NCI-H2029 (cell line): ENCODE measurements around the gene RASGEF1B.

Source experiments
- DNase-seq: peaks from one replicate; lab custom pipeline; 2025; lab: John Stamatoyannopoulos, UW

Gene RASGEF1B

DNA sequence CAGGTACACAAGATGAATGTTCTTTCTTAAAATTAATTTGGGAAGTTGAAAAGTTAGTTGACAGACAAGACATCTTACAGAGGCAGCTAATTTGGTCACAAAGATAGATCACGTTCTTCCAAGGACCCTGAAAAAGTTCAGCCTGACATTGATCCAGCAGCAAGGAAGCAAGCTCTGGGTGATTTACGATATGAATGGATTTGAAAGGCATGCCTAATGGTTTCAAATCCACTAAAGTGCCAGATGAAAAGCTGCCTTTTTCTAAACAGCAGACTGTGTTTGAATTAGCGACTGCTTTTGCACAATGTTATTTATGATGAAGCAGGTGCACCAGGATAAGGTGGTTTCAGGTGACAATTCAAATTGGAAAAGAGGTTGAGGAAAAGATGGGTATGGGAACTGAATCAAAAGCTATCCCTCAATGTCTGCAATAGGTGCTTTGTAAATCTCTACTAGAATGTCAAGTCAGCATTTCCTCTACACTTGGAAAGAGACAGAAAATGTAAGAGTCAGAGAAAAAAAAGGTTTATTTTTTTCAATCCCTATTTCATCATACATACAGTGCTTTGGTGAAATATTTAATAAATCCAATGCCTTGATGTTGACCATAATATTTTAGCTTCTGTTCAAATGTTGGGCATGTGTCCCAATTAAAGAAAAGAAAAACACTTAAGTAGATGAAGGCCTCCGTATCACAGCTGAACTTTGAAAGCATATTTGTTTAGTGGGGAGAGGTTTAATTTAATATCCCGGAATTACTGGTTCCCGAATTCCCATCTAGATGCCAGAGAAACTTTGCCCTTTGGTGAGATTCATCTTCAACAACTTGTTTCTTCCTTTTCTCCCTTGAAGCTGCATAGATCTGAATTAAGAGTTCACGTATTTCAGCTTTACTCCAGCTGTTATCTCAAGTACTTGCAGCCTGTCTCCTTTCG lies 6.0 kb downstream of the RASGEF1B start:
- peak; percentile 78 for DNase-seq

DNA sequence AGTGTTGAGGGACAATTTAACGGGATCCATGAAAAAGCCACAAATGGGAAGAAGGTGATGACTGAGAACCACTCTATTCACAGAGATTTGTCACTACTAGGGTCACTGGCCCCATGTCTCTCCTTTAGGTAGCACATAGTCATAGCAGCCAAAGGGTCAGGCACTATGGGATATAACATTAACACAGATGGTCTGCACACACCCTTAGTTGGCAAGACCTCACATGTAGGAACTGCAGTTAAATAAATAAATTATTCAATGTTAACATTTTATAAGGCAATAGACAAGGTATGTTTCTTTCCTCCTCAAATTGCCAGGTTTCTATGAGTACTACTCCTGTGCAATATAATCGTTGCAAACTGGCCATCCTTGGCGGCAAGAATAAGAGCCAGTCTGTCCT lies 10.9 kb downstream of the RASGEF1B start:
- DNase-seq = no peak

DNA sequence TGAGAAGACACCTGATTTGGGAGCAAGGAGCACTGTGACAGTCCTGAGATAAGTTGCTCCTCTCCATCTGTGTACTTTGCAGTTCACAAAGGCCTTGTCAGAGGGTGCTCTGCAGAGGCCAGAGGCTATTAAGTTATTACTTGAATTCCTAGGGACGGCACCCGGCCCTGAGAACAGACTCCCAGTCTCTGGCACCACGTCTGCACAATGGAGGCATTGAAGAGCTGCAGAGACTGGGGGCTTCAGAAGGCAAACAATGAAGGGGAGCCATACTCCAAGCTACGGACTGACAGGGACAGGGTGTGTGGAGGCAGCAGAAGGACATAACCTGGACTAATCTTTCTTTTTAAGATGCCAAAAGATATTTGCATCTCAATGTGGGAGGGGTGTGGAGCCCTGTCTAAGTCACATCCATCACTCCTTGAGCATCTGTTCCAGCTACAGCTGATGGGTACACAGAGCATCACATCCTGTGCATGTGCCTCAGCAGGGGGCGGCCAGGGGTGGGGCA lies 11.5 kb downstream of the RASGEF1B start:
- no peak for DNase-seq

DNA sequence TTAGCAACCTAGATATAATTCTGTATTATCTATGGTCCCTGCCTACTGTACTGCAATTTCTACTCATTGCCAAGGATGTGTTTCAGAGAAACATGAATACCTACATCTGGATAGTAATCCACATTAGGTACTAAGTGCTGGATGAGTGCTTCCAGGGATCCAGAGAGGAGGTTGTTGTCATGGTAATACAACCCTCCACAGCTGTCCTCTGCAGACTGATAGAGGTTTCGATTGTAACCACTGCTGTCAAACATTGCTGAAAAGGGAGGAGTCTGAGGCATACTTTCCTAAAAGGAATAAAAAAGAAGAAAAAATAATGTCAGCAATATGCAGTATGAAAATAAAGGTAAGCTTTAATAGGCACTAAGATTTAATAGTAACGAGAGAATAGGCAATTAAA lies 12.5 kb downstream of the RASGEF1B start:
- DNase-seq = peak; percentile 8

DNA sequence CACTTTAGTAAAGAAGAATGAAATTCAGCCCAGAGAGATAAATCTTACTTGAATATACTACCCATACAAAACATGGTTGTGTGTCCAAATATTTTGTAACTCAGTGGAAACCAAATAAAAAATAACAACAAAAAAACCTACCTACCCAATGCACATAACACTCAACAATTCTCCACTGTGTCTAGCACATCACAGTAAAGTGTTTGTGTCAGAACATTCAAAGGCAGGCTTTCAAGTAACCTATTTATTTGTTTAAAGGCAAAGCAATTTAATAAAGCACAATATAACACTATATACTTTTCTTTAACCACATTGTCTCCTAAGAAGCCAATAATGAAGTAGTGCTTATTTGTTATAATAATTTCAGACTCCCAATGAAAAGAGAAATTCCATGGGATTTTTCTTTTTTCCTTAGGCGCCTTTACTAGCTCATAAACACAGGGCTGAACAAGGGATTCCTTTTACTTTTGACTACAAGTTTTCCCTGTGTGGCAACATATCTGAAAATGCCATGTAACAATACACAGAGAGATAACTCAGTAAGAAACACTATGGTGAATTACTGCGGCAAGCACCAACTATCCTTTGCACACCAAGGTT lies 13.7 kb downstream of the RASGEF1B start:
- no peak for DNase-seq

DNA sequence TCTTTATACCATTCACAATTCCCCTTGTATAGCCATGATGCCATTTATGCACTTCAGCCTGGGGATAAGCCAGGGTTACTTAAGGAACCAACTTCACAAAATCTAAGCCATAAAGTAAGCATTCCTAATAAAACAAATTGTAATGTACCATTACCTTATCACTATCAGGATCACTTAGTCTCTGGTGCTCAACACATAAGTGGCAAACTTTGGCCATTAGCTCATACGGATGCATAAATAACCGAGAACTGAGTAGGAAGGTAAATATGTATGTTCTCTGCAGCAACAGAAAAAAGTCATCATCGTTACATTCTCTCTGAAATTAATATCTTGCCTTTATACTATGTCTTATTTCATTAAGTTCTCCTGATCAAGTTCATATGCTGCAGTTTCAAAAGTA lies 14.4 kb downstream of the RASGEF1B start:
- DNase-seq = no peak

DNA sequence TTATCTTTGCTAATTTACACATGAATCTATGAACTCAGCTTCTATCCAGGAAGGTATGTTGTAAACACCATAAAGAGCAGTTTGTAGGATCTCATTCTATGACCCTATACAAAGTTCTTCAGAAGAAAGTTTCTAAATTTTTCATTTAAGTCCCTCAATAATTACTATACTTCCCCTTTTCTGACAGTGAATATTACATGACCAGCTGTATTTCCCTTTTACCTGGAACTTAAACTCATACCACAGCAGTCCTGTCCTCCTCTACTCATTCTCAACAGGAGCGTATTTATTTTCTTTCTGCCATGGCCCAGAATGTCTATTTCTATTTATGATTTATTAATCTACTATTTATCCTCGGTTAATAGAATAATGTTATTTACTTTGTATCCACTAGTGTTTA lies 15.8 kb downstream of the RASGEF1B start:
- no peak for DNase-seq

DNA sequence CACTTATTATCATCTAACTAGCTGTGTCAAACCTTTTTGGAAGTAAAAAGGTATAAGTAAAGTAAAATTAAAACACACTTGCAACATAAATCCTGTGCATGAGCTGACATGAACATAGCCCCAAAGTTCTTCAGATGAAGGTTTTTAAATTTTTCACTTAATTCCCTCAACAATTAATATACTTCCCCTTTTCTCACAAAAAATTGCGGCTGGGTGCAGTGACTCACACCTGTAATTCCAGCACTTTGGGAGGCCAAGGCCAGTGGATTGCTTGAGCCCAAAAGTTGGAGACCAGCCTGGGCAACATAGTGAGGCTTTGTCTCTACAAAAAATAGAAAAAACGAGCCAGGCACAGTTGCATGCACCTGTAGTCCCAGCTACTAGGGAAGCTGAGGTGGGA lies 16.8 kb downstream of the RASGEF1B start:
- DNase-seq = no peak

DNA sequence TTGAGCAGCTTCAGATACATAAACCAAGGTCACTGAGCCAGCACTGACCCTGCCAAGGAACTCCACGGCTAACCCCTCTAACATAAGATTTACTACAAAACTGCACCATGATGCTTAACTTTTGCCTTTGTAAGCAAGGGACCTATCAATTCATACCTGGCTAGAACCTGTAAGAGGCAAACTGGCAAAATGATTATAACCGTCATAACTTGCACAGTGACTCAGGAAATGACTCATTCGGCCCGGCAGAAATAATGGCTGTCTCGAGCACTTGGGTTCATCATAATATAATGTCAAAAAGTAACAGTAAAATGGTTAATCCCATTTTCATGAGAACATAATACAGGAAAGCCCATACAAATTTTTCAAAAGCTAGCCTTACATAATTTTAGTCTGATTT lies 17.2 kb downstream of the RASGEF1B start:
- no peak for DNase-seq

DNA sequence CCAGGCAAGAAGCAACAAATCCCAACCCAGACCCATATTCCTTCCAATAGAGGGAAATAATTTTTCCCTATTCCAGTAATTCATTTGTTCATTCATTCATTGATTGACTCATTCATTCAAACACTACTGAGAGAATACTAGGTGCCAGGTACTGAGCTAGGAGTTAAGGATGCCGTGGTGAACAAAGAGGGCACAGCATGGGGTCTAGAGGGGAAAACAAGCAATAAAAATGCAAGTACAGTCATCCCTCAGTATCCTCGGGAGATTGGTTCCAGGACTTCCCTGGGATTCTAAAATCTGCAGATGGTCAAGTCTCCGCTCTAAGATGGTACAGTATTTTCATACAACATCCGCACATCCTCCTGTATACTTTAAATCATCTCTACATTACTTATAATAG lies 18.7 kb downstream of the RASGEF1B start:
- DNase-seq = no peak

DNA sequence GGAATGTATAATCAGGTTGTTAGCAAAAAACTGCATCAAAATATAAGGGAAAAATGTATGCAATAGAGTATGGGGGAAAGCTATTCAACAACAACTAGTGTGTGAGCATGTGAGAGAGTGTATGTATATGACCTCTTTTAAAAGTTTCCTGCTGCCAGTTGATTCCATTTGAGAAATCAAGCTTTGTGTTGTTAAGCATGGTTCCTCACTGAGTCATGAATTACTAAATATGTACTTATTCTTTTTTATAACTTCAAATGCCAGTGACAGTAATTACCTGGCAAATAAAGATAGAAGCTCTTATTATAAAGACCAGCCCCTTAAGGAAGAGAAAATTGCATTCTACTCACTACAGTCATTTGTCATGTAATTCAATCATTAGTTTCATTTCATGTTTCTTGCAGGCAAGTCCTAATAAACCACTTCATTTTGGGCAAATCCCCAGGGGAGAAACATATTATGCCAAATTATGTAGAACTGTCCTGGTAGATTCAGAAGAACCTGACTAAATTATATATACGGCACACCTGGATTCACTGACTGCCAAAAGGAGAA lies 19.2 kb downstream of the RASGEF1B start:
- DNase-seq = no peak

DNA sequence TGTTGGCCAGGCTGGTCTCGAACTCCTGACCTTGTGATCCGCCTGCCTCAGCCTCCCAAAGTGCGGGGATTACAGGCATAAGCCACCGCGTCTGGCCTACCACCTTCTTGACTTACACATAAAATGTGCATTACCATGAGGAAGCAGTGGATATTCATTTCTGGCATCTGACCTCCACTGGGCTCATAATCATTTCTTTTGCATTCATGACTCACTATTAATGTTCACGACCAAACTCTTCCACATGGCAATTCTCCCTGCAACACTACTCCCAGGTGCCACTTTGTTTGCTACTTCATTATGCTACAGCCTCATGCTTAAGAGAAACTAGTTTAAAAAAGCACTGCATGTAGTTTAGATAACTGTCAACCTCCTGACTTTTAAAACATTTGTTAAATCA lies 22.7 kb downstream of the RASGEF1B start:
- no peak for DNase-seq

DNA sequence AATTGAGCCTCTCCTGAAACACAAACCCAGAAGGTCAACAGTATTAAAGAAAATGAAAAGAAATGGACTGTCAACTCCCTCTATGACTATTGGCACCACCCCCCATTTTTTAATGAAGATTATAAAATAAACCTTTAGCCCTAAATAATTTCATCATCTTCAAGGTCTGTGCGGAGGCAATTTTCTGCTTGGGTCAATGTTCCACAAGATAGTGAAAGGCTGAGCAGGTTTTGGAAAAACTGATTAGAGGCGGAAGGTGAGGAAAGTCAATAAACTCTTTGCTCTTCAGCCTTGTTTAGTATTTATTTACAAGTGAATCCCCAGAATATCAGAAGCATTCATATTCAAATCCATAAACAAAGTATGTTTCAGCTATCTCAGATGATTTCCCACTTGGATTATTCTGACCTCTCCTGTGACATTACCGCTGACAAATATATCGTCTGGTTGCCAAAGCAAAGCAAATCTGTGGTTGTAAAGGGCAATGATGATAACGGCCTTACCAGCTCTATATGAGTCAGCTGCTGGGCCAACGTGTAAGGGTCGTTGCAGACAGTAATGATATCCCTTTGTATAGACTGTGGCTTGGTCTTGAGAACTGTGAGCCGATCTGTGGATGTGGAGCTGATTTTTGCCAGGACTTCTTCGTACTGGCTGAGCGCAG lies 24.0 kb downstream of the RASGEF1B start:
- DNase-seq = no peak

DNA sequence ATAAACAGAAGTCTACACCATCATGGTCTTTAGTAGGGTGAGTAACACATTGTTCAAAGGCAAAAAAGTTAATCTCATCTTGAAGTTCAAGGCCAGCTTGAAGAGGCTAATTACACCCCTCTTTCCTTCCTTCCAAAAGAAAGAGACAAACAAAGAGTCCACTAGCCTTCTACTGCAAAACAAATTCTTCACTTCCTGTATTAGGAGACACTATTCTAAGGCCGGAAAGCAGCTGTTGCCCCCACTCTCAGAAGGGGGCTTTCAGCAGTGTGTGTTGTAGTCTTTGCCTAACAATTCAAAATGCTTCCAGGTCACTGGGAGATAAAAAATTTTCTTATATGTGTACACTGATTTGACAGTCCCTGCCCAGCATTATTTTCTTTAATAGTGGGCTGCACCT lies 25.1 kb downstream of the RASGEF1B start:
- no peak for DNase-seq

DNA sequence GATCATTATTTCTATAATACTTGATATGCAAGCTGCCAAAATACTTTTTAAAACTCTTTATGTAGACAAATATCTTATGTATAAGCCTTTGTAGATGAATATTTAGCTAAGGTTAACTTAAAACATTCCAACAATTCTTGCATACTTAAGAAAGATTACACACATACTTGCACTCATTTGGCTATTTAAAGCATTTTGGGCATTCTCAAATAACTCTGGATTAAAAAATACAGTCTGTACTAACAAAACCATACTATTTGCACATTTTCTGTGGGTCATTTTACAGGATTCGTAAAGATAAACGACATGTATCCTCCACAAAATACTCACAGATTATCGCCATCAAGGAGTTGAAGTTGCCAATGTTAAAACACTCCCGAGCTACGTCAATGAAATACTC lies 26.5 kb downstream of the RASGEF1B start:
- DNase-seq = no peak

DNA sequence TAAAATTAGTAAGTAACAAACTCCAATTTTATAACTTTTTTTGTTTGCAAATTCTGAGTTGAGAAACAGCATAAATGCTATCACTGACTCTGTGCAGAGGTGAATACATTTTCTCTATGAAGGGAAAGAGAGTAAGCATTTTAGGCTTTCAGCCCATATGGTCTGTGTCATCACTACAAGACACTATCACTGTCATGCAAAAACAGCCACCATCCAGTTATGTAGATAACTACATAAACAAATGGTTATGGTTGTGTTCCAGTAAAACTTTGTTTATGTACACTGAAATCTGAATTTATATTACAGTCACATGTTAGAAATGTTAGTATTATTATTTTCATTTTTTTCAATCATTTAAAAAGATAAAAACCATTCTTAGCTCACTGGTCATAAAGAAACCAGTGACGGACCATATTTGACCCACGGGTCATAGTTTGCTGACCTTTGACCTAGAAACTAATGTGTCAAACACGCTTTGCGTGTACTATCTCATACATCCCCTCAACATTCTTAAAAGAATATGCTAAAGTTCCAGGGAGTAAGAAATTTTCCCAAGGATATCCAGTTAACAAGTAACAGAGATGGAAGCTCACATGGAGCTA lies 29.1 kb downstream of the RASGEF1B start:
- no peak for DNase-seq

DNA sequence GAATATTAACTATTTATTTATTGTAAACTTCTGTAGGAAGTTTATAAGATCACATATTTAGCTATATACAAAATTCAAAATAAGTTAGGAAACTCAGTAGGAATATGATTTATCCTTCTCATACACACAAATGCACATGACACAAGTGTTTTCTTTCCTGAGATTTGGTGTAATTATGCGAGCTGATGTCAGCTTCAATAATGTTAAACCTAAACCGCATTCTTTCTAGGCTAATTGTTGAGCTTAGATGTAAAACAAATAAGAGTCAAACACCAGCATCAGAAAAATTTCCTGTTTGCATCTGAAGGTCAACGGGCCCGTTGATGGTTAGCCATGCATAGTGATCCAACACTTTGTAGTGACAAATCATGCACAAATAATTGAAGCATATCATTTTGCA lies 30.8 kb downstream of the RASGEF1B start:
- DNase-seq = no peak

DNA sequence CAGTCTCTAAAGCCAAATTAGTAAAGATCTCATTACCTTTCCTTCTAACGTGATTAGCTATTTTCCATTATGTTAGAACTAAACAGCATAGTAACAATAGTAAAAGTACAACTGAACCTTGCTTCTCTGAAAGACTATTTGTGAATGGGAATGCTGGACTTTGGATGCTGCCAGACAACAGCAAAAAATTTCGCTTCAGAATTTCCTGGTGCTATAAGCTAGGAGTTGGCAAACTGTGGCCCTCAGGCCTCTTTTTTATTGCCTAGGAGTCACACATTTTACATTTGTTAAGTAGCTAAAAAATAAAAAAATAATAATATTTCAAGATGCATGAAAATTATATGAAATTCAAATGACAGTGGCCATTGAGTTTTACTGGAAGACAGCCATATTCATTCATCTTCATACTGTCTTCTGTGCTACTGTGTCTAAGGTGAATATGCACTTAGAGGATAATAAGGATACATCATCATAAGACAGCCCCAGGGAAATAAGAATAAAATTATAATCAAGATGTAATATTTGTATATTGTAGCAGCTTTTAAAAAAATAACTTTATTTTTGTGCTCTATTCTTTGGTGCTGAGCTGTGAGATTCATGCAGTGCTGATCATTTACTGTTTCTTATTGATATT lies 34.6 kb downstream of the RASGEF1B start:
- no peak for DNase-seq

DNA sequence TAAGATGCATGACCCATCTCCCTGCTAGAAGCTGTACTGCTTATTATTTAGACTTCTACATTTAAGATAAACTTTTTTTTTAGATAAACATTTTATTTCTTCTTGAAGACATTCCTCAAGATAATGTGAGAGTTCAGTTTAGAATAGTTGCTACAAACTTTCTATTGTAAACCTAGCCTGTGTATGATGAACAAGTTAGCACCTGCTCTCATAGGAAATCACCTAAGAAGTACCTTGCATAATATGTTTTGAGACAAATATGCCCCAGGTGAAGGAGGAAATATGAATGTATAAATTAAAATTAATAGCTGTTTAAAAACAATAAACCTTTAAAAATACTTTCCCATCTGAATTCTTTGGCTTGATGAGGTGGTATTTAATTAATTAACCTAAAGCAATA lies 35.6 kb downstream of the RASGEF1B start:
- no peak for DNase-seq

DNA sequence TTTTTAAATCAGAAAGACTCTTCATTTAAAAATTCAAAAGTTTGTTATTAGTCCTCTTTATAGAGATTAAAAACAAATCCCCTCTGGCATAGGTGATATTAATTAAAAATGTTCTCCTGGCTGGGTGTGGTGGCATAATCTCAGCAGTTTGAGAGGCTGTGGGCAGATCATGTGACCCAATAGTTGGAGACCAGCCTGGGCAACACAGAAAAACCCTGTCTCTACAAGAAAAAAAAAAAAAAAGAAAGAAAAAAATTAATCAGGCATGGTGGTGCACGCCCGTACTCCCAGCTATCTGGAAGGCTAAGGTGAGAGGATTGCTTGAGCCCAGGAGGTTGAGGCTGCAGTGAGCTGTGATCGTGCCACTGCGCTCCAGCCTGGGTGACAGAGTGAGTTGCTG lies 38.9 kb downstream of the RASGEF1B start:
- DNase-seq = no peak

DNA sequence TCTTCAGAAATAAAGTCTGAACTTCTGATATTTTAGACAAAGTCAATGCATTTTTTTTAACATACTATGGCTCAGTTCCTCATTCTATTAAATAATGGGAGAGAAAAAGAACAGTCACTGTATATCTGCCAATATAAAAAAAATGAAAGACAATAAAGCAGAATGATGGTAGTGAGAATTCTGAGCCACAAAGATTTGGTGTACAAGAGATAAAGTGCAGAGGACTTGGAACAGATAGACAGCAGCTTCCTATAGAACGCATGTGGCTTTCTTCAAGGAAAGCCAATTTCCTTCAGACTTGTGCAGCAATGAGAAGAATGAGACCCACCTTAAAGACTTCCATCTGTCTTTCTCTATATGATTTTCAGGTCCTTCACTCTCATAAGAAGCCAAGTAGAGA lies 39.7 kb downstream of the RASGEF1B start:
- no peak for DNase-seq

DNA sequence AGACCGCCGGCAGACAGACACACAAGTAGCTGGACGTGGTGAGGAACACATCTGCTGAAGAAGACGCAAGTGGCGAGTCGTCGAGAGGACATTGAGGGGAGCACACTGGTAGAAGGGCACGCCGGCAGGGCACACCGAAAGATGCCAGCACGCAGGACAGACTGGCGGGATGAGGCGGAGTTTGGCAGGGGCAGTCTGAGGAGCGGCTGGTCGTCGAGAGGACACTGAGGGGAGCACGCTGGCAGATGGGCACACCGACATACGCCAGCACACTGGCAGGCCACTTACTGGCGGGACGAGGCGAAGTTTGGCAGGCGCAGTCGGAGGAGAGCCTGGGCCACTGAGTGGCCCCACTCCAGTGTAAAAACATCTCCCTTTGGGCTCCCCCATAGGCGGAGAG lies 42.1 kb downstream of the RASGEF1B start:
- DNase-seq = no peak
